ENCODE results near the gene MFRP.

The MFRP gene

GRCh38 chr11:119329320-119329719 is 17.2 kb downstream of the MFRP start:
- no peak overlapping the region for H3K4me3 ChIP-seq (ENCODE audit: low read depth, low read length)
- ChIA-PET CTCF (interaction anchor here (1.0 to 15.8 kb wide), 2 partner anchors 10 to 45 kb away, joined by 3 to 151 read pairs; partner anchors contain the start of gene C1QTNF5), POLR2A (no interaction called here)

GRCh38 chr11:119324189-119324588 is 22.3 kb downstream of the MFRP start:
- ChIA-PET CTCF (interaction anchor here (0.6 to 15.8 kb wide), 47 partner anchors 9 to 1313 kb away, joined by 3 to 151 read pairs (median 5); partner anchors contain the start of genes C1QTNF5, C2CD2L, CBL and RNF26), POLR2A (interaction anchor here (0.7 to 1.4 kb wide), 4 partner anchors 10 to 327 kb away, joined by 3 to 5 read pairs (median 4); partner anchors contain the start of gene RNF26)
- no peaks in the 10 kb centered on the region; the same call in 1 of the 2 replicates for H3K4me1 ChIP-seq (ENCODE audit: control insufficient read depth, insufficient read depth, low read length)
- no peak overlapping the region for H3K4me3 ChIP-seq (ENCODE audit: low read depth, low read length)
- no peaks in the 10 kb centered on the region for H3K9me3 ChIP-seq (ENCODE audit: control insufficient read depth, insufficient read depth, low read depth, low read length)
- H3K36me3 ChIP-seq (ENCODE audit: control insufficient read depth in 2 of 2, insufficient read depth in 1 of 2, low read length in 2 of 2): no peaks in the 10 kb centered on the region
- TF ChIP-seq ZNF23 (tag by site-specific recombination; IDR thresholded peaks at IDR 0.05; ENCODE audit: borderline replicate concordance): no peak
- no peak for TF ChIP-seq SP7 (tag by site-specific recombination; IDR thresholded peaks at IDR 0.05)
- TF ChIP-seq ZEB2 (tag by site-specific recombination; IDR thresholded peaks at IDR 0.05): no peak
- no peak for TF ChIP-seq WT1 (tag by site-specific recombination; IDR thresholded peaks at IDR 0.05)
- TF ChIP-seq KLF8 (tag by site-specific recombination; IDR thresholded peaks at IDR 0.05): no peak
- no peak for TF ChIP-seq ZNF404 (tag by site-specific recombination; IDR thresholded peaks at IDR 0.05)
- TF ChIP-seq, protein P1, sequence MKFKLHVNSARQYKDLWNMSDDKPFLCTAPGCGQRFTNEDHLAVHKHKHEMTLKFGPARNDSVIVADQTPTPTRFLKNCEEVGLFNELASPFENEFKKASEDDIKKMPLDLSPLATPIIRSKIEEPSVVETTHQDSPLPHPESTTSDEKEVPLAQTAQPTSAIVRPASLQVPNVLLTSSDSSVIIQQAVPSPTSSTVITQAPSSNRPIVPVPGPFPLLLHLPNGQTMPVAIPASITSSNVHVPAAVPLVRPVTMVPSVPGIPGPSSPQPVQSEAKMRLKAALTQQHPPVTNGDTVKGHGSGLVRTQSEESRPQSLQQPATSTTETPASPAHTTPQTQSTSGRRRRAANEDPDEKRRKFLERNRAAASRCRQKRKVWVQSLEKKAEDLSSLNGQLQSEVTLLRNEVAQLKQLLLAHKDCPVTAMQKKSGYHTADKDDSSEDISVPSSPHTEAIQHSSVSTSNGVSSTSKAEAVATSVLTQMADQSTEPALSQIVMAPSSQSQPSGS (tag by site-specific recombination; IDR thresholded peaks at IDR 0.05; ENCODE audit: low read depth): no peak
- no peak for TF ChIP-seq RBAK (tag by site-specific recombination; IDR thresholded peaks at IDR 0.05)
- no peak for TF ChIP-seq ZNF398 (tag by site-specific recombination; IDR thresholded peaks at IDR 0.05)
- no peak for TF ChIP-seq ZFP37 (tag by site-specific recombination; IDR thresholded peaks at IDR 0.05)
- TF ChIP-seq ZNF654 (tag by site-specific recombination; IDR thresholded peaks at IDR 0.05; ENCODE audit: low read depth): no peak
- no peak for TF ChIP-seq ZNF266 (tag by site-specific recombination; IDR thresholded peaks at IDR 0.05; ENCODE audit: low read depth)
- no peak for TF ChIP-seq ZNF530 (tag by site-specific recombination; IDR thresholded peaks at IDR 0.05; ENCODE audit: low read depth)
- no peak for TF ChIP-seq ZNF426 (tag by site-specific recombination; IDR thresholded peaks at IDR 0.05)
- TF ChIP-seq, protein P2, sequence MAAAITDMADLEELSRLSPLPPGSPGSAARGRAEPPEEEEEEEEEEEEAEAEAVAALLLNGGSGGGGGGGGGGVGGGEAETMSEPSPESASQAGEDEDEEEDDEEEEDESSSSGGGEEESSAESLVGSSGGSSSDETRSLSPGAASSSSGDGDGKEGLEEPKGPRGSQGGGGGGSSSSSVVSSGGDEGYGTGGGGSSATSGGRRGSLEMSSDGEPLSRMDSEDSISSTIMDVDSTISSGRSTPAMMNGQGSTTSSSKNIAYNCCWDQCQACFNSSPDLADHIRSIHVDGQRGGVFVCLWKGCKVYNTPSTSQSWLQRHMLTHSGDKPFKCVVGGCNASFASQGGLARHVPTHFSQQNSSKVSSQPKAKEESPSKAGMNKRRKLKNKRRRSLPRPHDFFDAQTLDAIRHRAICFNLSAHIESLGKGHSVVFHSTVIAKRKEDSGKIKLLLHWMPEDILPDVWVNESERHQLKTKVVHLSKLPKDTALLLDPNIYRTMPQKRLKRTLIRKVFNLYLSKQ (tag by site-specific recombination; IDR thresholded peaks at IDR 0.05; ENCODE audit: borderline replicate concordance): no peak
- TF ChIP-seq ZBTB26 (tag by site-specific recombination; optimal IDR thresholded peaks at IDR 0.05): no peak
- no peak overlapping the region for H3K27ac ChIP-seq (ENCODE audit: extremely low read depth, low read depth, low read length)

More at GRCh38 chr11:119329320-119329719, 17.2 kb downstream of the MFRP start:
- Histone ChIP-seq H3K27ac (ENCODE audit: extremely low read depth, low read depth, low read length) (no peak overlapping the region), H3K9me3 (ENCODE audit: control insufficient read depth, insufficient read depth, low read depth, low read length) (no peaks in the 10 kb centered on the region), H3K36me3 (ENCODE audit: control insufficient read depth in 2 of 2, insufficient read depth in 1 of 2, low read length in 2 of 2) (no peaks in the 10 kb centered on the region), H3K4me1 (ENCODE audit: control insufficient read depth, insufficient read depth, low read length) (no peaks in the 10 kb centered on the region)
- TF ChIP-seq ZNF48 (tag by site-specific recombination; IDR thresholded peaks at IDR 0.05) (no peak), ZNF202 (tag by site-specific recombination; IDR thresholded peaks at IDR 0.05; ENCODE audit: borderline replicate concordance) (no peak), PBX3 (CRISPR knock-in tag; IDR thresholded peaks at IDR 0.05) (no peak), HIC1 (tag by site-specific recombination; IDR thresholded peaks at IDR 0.05) (no peak)

Measured in HEK293 (cell line).